ENCODE results near the gene PRRT2.

- TF ChIP-seq CTCF (conservative IDR thresholded peaks at IDR 0.05; ENCODE audit: low read length) (no peak), EZH2phosphoT487 (IDR thresholded peaks at IDR 0.05; ENCODE audit: borderline replicate concordance) (no peak)
These were observed 33.7 kb downstream of the PRRT2 start for GRCh38 chr16:29845656-29846055.
